Measurements from ENCODE around the gene ANXA5.
"Not testable (repeated sequence)": the region's sequence is repeated elsewhere in the genome, so short reads cannot be mapped to it uniquely, and the experiment has no call there.

ANXA5 gene

DNA sequence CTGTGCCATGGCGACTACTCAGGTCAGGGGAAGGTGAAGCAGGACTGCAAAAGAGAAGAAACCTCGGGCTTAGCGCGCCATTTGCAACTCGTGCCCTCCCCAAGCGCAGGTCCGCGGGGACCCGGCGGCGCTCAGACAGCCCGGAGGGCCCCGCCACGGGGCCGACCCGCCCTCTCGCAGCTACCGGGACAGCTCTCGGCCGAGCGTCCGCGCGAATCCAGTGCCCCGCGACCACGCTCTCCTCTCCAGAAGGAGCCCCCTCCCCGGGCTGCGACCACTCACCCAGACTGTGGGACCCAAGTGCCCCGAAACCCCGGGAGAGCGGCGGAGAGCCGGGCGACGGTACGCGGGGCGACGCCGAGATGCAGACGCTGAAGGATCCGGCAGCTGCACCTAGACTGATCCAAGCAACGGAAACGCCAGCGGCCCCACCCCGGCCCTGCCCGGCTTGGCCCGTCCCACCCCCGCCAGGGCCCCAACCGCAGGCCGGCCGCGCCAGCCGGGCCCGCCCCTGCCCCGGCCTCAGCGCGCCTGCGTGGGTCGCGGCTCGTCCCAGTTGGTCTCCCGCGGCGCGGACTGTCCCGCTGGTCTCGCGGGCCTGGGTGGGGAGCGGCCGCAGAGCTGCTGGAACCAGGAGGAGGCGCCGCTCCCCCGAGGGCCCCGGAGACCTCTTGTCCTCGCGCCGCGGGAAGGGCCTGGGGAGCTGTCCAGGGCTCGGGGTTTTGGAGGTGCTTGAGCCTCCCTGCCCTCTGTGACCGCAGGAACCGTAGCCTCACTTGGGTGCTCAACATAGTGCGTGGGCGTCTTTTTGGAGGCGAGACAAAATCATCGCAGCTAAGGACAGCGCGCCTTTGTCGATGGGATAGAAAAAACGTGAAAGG lies at the start of gene ANXA5:
ANXA5 (minus strand) TSS at position 400 of the 881 bp plus-strand sequence; CDS start at position 9, 391 bp downstream.
- peak within 1 kb of the TSS; percentile 87 for H3K27ac ChIP-seq
- no peak for DNase-seq (ENCODE audit: low read depth, low spot score)

- DNase-seq (ENCODE audit: low read depth, low spot score), result no peak
- H3K27ac ChIP-seq, result no peak overlapping the region
These were observed 46.0 kb upstream of the ANXA5 start for GRCh38 chr4:121742794-121743193.

DNA sequence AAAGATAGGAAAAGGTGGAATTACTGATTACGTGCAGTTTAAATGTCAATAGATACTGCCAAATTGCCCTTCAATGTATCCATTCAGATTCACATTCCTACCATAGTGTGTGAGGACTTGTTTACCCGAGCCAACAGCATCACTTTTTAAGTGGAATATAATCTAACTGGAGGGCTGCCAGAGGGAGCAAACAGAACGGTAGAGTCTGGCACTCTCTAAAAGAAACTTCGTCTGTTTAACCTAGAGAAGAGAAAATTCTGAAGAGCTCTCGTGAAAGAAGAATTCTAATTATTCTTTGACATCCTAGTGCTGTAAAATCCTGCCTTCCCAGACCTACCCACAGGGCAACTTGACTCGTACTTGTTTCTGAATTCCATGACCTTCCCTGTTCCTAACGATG lies 45.0 kb upstream of the ANXA5 start:
- DNase-seq (ENCODE audit: low read depth, low spot score), result no peak
- H3K27ac ChIP-seq, result no peak overlapping the region

DNA sequence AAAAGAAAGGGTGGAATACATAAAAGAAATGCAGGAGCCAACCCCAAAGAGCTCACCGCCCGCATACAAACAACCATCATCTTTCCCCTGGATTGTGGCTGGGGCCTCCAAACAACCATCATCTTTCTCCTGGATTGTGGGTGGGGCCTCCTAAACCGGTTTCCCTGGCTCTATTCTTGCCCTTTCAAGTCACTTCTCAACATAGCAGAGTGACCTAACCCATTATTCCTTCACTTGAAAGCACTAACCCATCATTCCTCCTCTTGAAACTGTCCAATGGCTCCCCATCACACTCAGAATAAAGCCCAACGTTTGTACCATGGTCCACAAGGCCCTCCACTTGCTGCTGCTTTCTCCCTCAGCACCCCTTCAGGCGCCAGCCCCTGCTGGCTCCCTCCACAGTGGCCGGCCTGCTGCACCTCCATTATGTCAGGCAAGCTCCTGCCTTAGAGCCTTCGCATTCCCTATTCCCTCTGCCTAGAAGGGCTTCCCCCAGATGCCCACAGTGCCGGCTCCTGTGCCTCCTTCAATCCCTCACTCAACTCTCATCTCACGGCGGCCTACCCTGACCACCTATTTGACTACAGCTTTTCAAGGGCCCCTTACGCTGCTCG lies 44.1 kb upstream of the ANXA5 start:
- H3K27ac ChIP-seq, result no peak overlapping the region
- no peak for DNase-seq (ENCODE audit: low read depth, low spot score)

- DNase-seq (ENCODE audit: low read depth, low spot score), result no peak
- H3K27ac ChIP-seq, result no peak overlapping the region
These were observed 42.8 kb upstream of the ANXA5 start for GRCh38 chr4:121739575-121739974.

- no peak overlapping the region for H3K27ac ChIP-seq
- DNase-seq (ENCODE audit: low read depth, low spot score), result no peak
These were observed 42.2 kb upstream of the ANXA5 start for GRCh38 chr4:121738780-121739535.

GRCh38 chr4:121737846-121738554 lies 41.2 kb upstream of the ANXA5 start:
- H3K27ac ChIP-seq, result no peak overlapping the region

DNA sequence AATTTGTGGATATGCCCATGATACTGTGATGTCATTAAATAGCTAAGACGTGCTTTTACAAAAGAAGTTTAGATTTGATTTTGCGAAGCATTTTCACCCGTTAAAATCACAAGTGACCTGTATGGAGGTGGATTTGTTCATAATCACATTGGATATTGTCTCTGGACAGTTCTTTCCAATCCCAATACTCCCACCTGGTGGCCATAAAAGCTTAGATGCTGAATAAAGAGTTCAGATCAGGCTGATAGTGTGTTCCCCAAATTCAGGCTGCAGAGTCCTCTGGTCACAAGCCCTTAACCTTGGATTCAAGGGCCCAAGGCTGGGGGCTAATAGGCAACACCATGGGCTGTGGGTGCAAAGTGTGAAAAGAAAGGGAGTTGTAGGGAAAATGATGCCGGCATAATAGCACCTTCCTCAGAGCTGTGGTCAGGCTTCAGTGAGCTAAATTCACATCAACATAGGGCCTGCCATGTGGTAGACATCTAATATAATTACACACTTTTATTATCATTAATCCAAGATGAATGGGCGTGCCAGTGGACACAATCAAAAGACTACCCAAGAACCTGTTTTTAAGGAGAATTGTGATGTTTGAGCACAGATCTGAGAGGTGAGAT lies 40.1 kb upstream of the ANXA5 start:
- H3K27ac ChIP-seq, result no peak overlapping the region
- no peak for DNase-seq (ENCODE audit: low read depth, low spot score)

More at GRCh38 chr4:121737846-121738554, 41.2 kb upstream of the ANXA5 start:
- DNase-seq (ENCODE audit: low read depth, low spot score), result no peak

- no peak for DNase-seq (ENCODE audit: low read depth, low spot score)
- H3K27ac ChIP-seq, result no peak overlapping the region
These were observed 37.8 kb upstream of the ANXA5 start for GRCh38 chr4:121734571-121734970.

- no peak overlapping the region for H3K27ac ChIP-seq
- no peak for DNase-seq (ENCODE audit: low read depth, low spot score)
These were observed 37.2 kb upstream of the ANXA5 start for GRCh38 chr4:121733942-121734341.

- not testable (repeated sequence) for DNase-seq (ENCODE audit: low read depth, low spot score)
- peak overlapping the region; percentile 91 for H3K27ac ChIP-seq
These were observed 33.0 kb upstream of the ANXA5 start for GRCh38 chr4:121729753-121730152.

DNA sequence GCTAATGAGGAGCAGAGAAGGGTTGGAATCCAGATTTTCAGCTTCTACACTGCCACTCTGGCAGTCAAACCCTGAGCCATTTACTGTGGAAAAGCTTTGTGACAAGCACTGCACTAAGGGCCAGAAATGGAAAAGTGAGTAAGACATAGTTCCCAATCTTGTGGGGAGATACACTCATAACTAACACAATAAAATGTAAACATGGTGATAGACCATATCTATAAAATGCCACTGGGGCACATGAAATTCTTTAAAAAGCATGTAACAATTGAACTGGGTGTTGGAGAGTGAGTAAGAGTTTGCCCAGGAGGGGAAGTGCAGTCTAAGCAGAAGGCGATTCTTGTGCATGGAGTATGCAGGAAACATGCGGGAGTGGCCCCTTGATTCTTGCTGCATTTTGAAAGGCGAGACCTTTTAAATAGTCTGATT lies 32.0 kb upstream of the ANXA5 start:
- DNase-seq (ENCODE audit: low read depth, low spot score), result peak; percentile 66
- H3K27ac ChIP-seq, result peak overlapping the region; percentile 91

DNA sequence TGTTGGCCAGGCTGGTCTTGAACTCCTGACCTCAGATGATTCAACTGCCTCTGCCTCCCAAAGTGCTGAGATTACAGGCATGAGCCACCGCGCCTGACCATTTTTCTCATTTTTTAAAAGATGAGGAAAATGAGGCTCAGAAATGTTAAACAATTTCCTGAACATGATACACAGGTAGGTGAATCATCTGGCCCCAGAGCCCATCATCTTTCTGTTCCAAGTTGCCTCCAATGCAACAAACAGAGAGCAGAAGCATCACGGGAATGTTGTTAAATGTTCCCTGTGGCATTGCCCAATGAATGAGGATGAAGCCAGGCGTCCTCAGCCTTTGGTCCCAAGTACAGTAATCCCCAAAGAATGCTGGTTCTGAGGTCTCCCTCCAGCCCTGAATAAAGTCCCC lies 31.3 kb upstream of the ANXA5 start:
- no peak for DNase-seq (ENCODE audit: low read depth, low spot score)
- H3K27ac ChIP-seq, result peak overlapping the region; percentile 91

- no peak for DNase-seq (ENCODE audit: low read depth, low spot score)
These were observed 30.0 kb upstream of the ANXA5 start for GRCh38 chr4:121726642-121727268.

GRCh38 chr4:121724671-121725070 lies 27.9 kb upstream of the ANXA5 start:
- no peak for DNase-seq (ENCODE audit: low read depth, low spot score)
- H3K27ac ChIP-seq, result no peak overlapping the region

More at GRCh38 chr4:121726642-121727268, 30.0 kb upstream of the ANXA5 start:
- H3K27ac ChIP-seq, result no peak overlapping the region

DNA sequence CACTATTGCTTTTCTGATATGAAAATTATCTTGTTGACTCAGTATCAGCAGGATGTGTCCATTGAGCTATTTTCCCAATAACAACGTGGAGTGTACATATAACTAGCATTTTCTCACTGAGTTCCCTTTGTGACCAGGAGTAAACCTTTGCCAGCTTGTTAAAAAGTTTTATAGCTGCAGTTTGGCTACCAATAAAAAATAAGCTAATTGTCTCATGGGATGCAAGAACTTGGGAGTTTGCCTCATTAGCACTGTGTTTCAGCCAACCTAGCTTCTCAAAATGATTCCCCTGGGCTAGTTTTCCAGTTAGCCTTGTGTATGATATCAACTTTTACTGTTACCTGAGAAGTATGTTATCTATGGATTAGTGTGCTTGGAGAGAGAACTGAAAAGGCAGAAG lies 24.9 kb upstream of the ANXA5 start:
- H3K27ac ChIP-seq, result no peak overlapping the region
- DNase-seq (ENCODE audit: low read depth, low spot score), result no peak

DNA sequence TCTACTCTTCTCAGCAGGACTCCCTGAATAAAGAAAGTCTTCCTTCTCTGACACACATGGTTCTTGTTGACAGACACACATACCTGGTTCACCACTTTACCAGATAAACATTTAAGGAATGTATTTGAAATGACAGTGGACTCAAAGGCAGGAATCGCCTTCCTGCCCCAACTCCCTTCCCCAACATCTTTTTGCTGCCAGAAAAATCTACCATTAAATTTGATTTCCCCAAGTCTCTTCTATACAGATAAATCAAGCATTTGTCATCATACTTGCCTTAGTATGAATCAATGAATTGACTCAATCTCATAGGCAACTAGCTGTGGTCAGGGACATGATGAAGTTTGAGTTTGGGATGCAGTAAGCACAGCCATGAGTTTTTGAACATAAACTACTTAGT lies 23.3 kb upstream of the ANXA5 start:
- DNase-seq (ENCODE audit: low read depth, low spot score), result no peak
- no peak overlapping the region for H3K27ac ChIP-seq

DNA sequence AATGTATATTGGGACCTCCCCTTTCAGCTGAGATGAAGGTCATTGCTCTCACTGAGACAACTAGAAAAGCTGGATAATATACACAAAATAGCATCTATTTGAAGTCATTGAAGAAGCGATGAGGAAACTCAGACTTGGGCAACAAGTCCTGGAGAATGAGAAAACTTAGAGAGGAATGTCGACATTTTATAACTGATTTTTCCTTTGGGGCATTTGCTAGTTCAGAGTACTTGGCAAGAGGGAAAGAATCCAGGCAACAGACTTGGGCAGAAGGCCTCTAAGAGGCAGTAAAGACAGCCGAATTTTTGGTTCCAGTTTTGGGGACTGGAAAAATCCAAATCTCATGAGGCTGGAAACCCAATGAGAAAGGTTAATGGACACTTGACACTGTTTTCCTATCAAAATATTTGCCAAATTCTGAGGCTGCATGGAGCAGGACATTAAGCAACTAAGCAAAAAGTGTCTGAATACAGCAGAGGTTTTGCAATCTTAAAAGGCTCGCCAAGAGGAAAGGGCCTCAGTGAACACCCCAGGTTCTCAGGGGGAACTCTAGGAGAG lies 21.0 kb upstream of the ANXA5 start:
- H3K27ac ChIP-seq, result no peak overlapping the region
- DNase-seq (ENCODE audit: low read depth, low spot score), result no peak

DNA sequence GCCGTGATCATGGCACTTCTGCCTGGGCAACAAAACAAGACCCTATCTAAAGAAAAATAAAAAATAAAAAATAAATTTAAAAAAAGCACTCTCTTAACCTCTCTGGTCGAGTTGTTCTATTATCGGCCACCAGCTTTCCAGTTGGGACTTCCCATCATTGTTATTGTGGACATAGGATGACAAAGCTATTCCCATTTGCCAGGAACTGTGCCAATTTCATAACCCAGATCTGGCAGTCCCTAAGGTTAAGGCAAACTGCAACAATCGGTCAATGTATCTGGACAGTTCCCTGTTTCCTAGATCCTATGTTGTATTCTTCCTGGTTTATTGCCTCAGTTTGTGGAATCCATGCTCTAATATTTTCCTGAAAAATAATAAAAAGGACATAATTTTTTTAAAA lies 17.8 kb upstream of the ANXA5 start:
- DNase-seq (ENCODE audit: low read depth, low spot score), result no peak
- no peak overlapping the region for H3K27ac ChIP-seq
